Measurements from ENCODE around the gene MRPS26. TPM values are rescaled to one million over a fixed set of nuclear protein-coding genes. Genes with fewer than 3 reads are reported as not detected.

MRPS26 gene
- total RNA-seq (2022) (93.9 and 95.0 TPM in 2 replicates), Bru-seq, nascent RNA (percentile 89 among the genes with signal in this experiment), BruChase-seq, experiment 1, labeled RNA remaining after a 2-hour chase (percentile 95 among the genes with signal in this experiment), BruChase-seq, experiment 2, labeled RNA remaining after a 6-hour chase (percentile 95 among the genes with signal in this experiment)
- long read RNA-seq, transcript MRPS26-201 (4 exons, 1,127 nt), result major isoform, 266 of 288 reads
- long read RNA-seq, partial matches to known transcripts, result 15 of 288 reads
- long read RNA-seq, other reads (novel, unspliced or antisense), result 7 of 288 reads

DNA sequence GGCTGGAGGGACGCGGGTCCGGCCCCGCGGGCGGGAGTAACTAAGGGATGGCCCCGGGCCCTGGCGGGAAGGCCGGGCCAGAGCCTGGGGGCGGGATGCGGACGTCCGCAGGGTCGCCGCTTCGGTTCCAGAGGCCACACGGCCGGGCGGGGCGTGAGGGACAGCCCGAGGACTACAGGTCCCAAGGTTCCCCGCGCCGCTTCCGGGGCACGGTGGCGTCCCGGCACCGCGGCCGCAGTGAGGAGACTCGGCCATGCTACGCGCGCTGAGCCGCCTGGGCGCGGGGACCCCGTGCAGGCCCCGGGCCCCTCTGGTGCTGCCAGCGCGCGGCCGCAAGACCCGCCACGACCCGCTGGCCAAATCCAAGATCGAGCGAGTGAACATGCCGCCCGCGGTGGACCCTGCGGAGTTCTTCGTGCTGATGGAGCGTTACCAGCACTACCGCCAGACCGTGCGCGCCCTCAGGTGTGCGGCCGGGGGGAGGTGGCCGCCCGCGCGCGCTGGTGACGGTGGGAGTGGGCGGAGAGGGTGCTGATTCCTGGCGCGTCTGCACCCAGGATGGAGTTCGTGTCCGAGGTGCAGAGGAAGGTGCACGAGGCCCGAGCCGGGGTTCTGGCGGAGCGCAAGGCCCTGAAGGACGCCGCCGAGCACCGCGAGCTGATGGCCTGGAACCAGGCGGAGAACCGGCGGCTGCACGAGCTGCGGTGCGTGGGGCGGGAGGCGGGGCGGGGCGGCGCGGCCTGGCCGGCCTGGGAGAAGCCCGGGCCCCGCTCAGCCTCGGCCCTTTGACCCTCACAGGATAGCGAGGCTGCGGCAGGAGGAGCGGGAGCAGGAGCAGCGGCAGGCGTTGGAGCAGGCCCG is at the start of gene MRPS26:
MRPS26 (plus strand) TSS at position 237 of the 861 bp plus-strand sequence; CDS start at position 254, 17 bp downstream.
- peak; percentile 94 to 96 for DNase-seq
- CTCF ChIA-PET, result interaction anchor here (0.6 to 1.1 kb wide), 7 partner anchors 8 to 526 kb away, joined by 3 to 9 read pairs (median 3); no protein-coding TSS in a partner anchor
- intact Hi-C loops (cut with micrococcal nuclease; ENCODE audit: unreplicated experiment), result loop anchor here (1.0 kb wide), 1 partner anchor 23 kb away; no protein-coding TSS in a partner anchor

DNA sequence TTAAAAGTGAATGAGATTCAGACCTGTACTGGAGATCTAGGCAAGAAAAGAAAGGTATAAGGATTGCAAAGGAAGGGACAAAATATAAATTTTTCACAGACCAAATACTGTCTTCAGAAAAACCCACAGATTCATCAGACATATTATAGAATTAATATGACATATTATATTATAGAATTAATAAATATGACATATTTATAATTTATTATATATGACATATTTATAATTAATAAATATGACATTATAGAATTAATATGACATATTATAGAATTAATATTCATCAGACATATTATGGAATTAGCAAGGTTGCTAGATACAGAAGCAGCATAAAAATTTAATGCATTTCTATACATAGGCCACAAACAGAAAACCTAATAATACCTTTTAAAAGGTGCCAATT is 47.1 kb upstream of the MRPS26 start:
- H3K4me3 Mint-ChIP-seq (ENCODE audit: unreplicated experiment), result no peak overlapping the region
- no peaks in the 10 kb centered on the region for H3K27me3 Mint-ChIP-seq (ENCODE audit: insufficient read depth, unreplicated experiment)
- no peaks in the 10 kb centered on the region for H3K4me1 ChIP-seq
- peaks cover 21% of the 10 kb centered on the region for H3K36me3 Mint-ChIP-seq (ENCODE audit: insufficient read depth, unreplicated experiment)
- no peaks in the 10 kb centered on the region for H3K27me3 ChIP-seq (replicated peaks; ENCODE audit: control insufficient read depth, insufficient read depth, low read length)
- H3K9me3 ChIP-seq, result no peaks in the 10 kb centered on the region
- ChIA-PET POLR2A (no interaction called here), CTCF (no interaction called here)
- intact Hi-C loops (cut with micrococcal nuclease; ENCODE audit: unreplicated experiment), result no loop called here
- no peak for DNase-seq
- H3K36me3 ChIP-seq (ENCODE audit: control insufficient read depth, insufficient read depth, low read length), result no peaks in the 10 kb centered on the region; the same call in 1 of the 2 replicates
- TF ChIP-seq, protein P1, sequence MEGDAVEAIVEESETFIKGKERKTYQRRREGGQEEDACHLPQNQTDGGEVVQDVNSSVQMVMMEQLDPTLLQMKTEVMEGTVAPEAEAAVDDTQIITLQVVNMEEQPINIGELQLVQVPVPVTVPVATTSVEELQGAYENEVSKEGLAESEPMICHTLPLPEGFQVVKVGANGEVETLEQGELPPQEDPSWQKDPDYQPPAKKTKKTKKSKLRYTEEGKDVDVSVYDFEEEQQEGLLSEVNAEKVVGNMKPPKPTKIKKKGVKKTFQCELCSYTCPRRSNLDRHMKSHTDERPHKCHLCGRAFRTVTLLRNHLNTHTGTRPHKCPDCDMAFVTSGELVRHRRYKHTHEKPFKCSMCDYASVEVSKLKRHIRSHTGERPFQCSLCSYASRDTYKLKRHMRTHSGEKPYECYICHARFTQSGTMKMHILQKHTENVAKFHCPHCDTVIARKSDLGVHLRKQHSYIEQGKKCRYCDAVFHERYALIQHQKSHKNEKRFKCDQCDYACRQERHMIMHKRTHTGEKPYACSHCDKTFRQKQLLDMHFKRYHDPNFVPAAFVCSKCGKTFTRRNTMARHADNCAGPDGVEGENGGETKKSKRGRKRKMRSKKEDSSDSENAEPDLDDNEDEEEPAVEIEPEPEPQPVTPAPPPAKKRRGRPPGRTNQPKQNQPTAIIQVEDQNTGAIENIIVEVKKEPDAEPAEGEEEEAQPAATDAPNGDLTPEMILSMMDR (IDR thresholded peaks at IDR 0.05; ENCODE audit: insufficient read depth in 1 of 2, low read depth in 1 of 2, low read length in 1 of 2, severe bottlenecking in 1 of 2, unreplicated experiment in 1 of 2), result no peak
- no peak overlapping the region for H3K4me3 ChIP-seq (ENCODE audit: low read depth, low read length)
- no peaks in the 10 kb centered on the region for H3K9me3 Mint-ChIP-seq (ENCODE audit: unreplicated experiment)
- BruUV-seq (replicated peaks), result no TSS peak
- H3K27ac Mint-ChIP-seq (ENCODE audit: unreplicated experiment), result no peak overlapping the region
- H3K4me1 Mint-ChIP-seq (ENCODE audit: low read depth, unreplicated experiment), result no peaks in the 10 kb centered on the region

More for the DNA sequence above, at the start of gene MRPS26:
- H3K36me3 ChIP-seq (ENCODE audit: control insufficient read depth, insufficient read depth, low read length), result peaks cover 11% of the 10 kb centered on the region
- Mint-ChIP-seq H3K9me3 (ENCODE audit: unreplicated experiment) (no peaks in the 10 kb centered on the region), H3K27me3 (ENCODE audit: insufficient read depth, unreplicated experiment) (no peaks in the 10 kb centered on the region), H3K36me3 (ENCODE audit: insufficient read depth, unreplicated experiment) (peaks cover 81% of the 10 kb centered on the region), H3K4me3 (ENCODE audit: unreplicated experiment) (peak within 1 kb of the TSS; percentile 83), H3K27ac (ENCODE audit: unreplicated experiment) (peak within 1 kb of the TSS; percentile 37), H3K4me1 (ENCODE audit: low read depth, unreplicated experiment) (peaks cover 17% of the 10 kb centered on the region)
- no peaks in the 10 kb centered on the region for H3K9me3 ChIP-seq
- H3K4me3 ChIP-seq (ENCODE audit: low read depth, low read length), result peak within 1 kb of the TSS; percentile 96
- BruUV-seq (replicated peaks), result no TSS peak
- H3K27me3 ChIP-seq (replicated peaks; ENCODE audit: control insufficient read depth, insufficient read depth, low read length), result no peaks in the 10 kb centered on the region
- peaks cover 14% of the 10 kb centered on the region for H3K4me1 ChIP-seq
- TF ChIP-seq, protein P1 (IDR thresholded peaks at IDR 0.05; ENCODE audit: insufficient read depth in 1 of 2, low read depth in 1 of 2, low read length in 1 of 2, severe bottlenecking in 1 of 2, unreplicated experiment in 1 of 2), result no peak
- POLR2A ChIA-PET, result interaction anchor here (0.5 to 0.6 kb wide), 3 partner anchors 117 to 593 kb away, joined by 3 to 5 read pairs (median 3); no protein-coding TSS in a partner anchor
